ENCODE data around the gene AARS1. TPM values are rescaled to one million over a fixed set of nuclear protein-coding genes. Genes with fewer than 3 reads are reported as not detected.
"Not testable (repeated sequence)": the region's sequence is repeated elsewhere in the genome, so short reads cannot be mapped to it uniquely, and the experiment has no call there.

The AARS1 gene
- total and polyA plus RNA-seq, 2 donors (not counting 3 experiments of a cell fraction or from before 2014, with no cell fraction given): 71.3 to 110 TPM

GRCh38 chr16:70332728-70333127 is 43.4 kb upstream of the AARS1 start:
- POLR2A ChIA-PET; intact Hi-C loops (cut with micrococcal nuclease); dilution Hi-C loops (cut with MboI; ENCODE audit: extremely low pct_ligation_motif_present, low sequenced_read_pairs); H3K9me3 ChIP-seq (replicated peaks; ENCODE audit: control insufficient read depth, insufficient read depth, low read length); BruUV-seq (replicated peaks); H3K9ac ChIP-seq (replicated peaks; ENCODE audit: extremely low read depth, insufficient read depth, low read length); H3K4me1 ChIP-seq (ENCODE audit: control insufficient read depth, extremely low read depth, insufficient read depth, low read length); CTCF ChIA-PET; H3K27ac ChIP-seq (ENCODE audit: insufficient read depth, low read depth, low read length); H3K27me3 ChIP-seq (ENCODE audit: control insufficient read depth in 2 of 2, insufficient read depth in 2 of 2, low read length in 2 of 2); DNase-seq (ENCODE audit: low read depth, low spot score); H3K4me2 ChIP-seq (ENCODE audit: insufficient read depth, low read length); H2AFZ ChIP-seq (ENCODE audit: low read depth, low read length); H3K4me3 ChIP-seq (replicated peaks in 1 of 3; ENCODE audit: insufficient read depth in 1 of 3, low read depth in 1 of 3, low read length in 3 of 3); H4K20me1 ChIP-seq (replicated peaks; ENCODE audit: control insufficient read depth, extremely low read depth, insufficient read depth, low read length); H3K79me2 ChIP-seq (ENCODE audit: control insufficient read depth, insufficient read depth, low read length); H3K9me1 ChIP-seq (replicated peaks; ENCODE audit: control insufficient read depth, extremely low read depth, insufficient read depth, low read length): not testable (repeated sequence)
- H3K36me3 ChIP-seq (ENCODE audit: control insufficient read depth in 2 of 2, extremely low read depth in 1 of 2, insufficient read depth in 2 of 2, low read length in 2 of 2): peaks cover 6 to 25% of the 10 kb centered on the region in 2 experiments
- FAIRE-seq: peak; percentile 43

- dilution Hi-C loops (cut with MboI; ENCODE audit: extremely low pct_ligation_motif_present, low sequenced_read_pairs): no loop called here
- Histone ChIP-seq H4K20me1 (replicated peaks; ENCODE audit: control insufficient read depth, extremely low read depth, insufficient read depth, low read length) (no peaks in the 10 kb centered on the region), H3K27me3 (ENCODE audit: control insufficient read depth in 2 of 2, insufficient read depth in 2 of 2, low read length in 2 of 2) (no peaks in the 10 kb centered on the region), H3K9me3 (replicated peaks; ENCODE audit: control insufficient read depth, insufficient read depth, low read length) (no peaks in the 10 kb centered on the region), H3K27ac (ENCODE audit: insufficient read depth, low read depth, low read length) (no peak overlapping the region), H3K9ac (replicated peaks; ENCODE audit: extremely low read depth, insufficient read depth, low read length) (no peak overlapping the region), H3K79me2 (ENCODE audit: control insufficient read depth, insufficient read depth, low read length) (no peaks in the 10 kb centered on the region), H3K36me3 (ENCODE audit: control insufficient read depth in 2 of 2, extremely low read depth in 1 of 2, insufficient read depth in 2 of 2, low read length in 2 of 2) (peaks cover 6 to 25% of the 10 kb centered on the region in 2 experiments), H2AFZ (ENCODE audit: low read depth, low read length) (no peak overlapping the region), H3K4me1 (ENCODE audit: control insufficient read depth, extremely low read depth, insufficient read depth, low read length) (no peaks in the 10 kb centered on the region), H3K4me3 (replicated peaks in 1 of 3; ENCODE audit: insufficient read depth in 1 of 3, low read depth in 1 of 3, low read length in 3 of 3) (no peak overlapping the region), H3K9me1 (replicated peaks; ENCODE audit: control insufficient read depth, extremely low read depth, insufficient read depth, low read length) (no peaks in the 10 kb centered on the region), H3K4me2 (ENCODE audit: insufficient read depth, low read length) (no peak overlapping the region)
- no peak for DNase-seq (ENCODE audit: low read depth, low spot score)
- TF ChIP-seq MAX (IDR thresholded peaks at IDR 0.05; ENCODE audit: insufficient read depth, insufficient read length) (no peak), MYC (IDR thresholded peaks at IDR 0.05; ENCODE audit: low read depth, low read length) (no peak), POLR2A (IDR thresholded peaks at IDR 0.05; ENCODE audit: low read depth, low read length) (no peak), EZH2 (IDR thresholded peaks at IDR 0.05; ENCODE audit: borderline replicate concordance, low read depth, low read length, severe bottlenecking) (no peak), CTCF (IDR thresholded peaks at IDR 0.05; ENCODE audit: extremely low read depth in 1 of 2, insufficient read depth in 1 of 2, low read depth in 1 of 2, low read length in 2 of 2) (peak; percentile 36 to 48)
- CTCF ChIA-PET: interaction anchor here (0.8 to 2.0 kb wide), 7 partner anchors 9 to 322 kb away, joined by 3 to 14 read pairs (median 4); partner anchors contain the start of genes DDX19A and DDX19B
- POLR2A ChIA-PET: interaction anchor here (0.6 kb wide), 2 partner anchors 8 to 1397 kb away, joined by 3 to 6 read pairs; no protein-coding TSS in a partner anchor
- BruUV-seq (replicated peaks): no TSS peak
- intact Hi-C loops (cut with micrococcal nuclease): loop anchor here (1.0 kb wide), 1 partner anchor 322 kb away; no protein-coding TSS in a partner anchor
- peak; percentile 83 for FAIRE-seq
Measured at GRCh38 chr16:70331588-70332358, 42.5 kb upstream of the AARS1 start.

Data from endothelial cell of umbilical vein (primary cell).